K562 (cell line): ENCODE data around the gene NUP98. TPM values are rescaled to one million over a fixed set of nuclear protein-coding genes. Genes with fewer than 3 reads are reported as not detected.

ENCODE experiments used
- CC2D1A ChIP-seq: fragments of 450-650 bp; IDR thresholded peaks from 2 replicates; pipeline ENCODE4 v1.6.1; 2017; ENCODE audit warnings: mild to moderate bottlenecking
- CXXC5 ChIP-seq: fragments of 250-450 bp; sonication (Bioruptor Pico); IDR thresholded peaks from 2 replicates; pipeline ENCODE4 v1.8.0; 2022; ENCODE audit warnings: inconsistent platforms, mild to moderate bottlenecking, moderate library complexity
- DACH1 ChIP-seq: fragments of 450-650 bp; IDR thresholded peaks from 2 replicates; pipeline ENCODE4 v1.6.1; 2018; ENCODE audit not compliant: partially characterized antibody
- HOMEZ ChIP-seq: fragments of 250-450 bp; sonication (Bioruptor Pico); IDR thresholded peaks from 2 replicates; pipeline ENCODE4 v1.4.0; 2020; ENCODE audit warnings: mild to moderate bottlenecking, moderate library complexity
- MAFG ChIP-seq: fragments of 450-650 bp; conservative IDR thresholded peaks from 2 replicates; pipeline ENCODE4 v1.6.1; 2016; ENCODE audit warnings: missing genetic modification characterization, missing compliant biosample characterization
- POLR3A ChIP-seq: IDR thresholded peaks from 2 replicates; pipeline ENCODE4 v1.6.1; 2011; ENCODE audit warnings: borderline replicate concordance, mild to moderate bottlenecking, moderate library complexity; ENCODE audit not compliant: insufficient read length, insufficient read depth; ENCODE audit errors: extremely low read depth
- ZBTB11 ChIP-seq, 3 experiments: fragments of 200-800 bp in 1 of 3; fragments of 250-450 bp in 1 of 3; fragments of 450-650 bp in 1 of 3; sonication (Bioruptor Pico) in 1 of 3; sonication (Bioruptor generic) in 1 of 3; formaldehyde crosslinking in 1 of 3; IDR thresholded peaks; 2 replicates each; pipeline versions ENCODE4 v1.6.1 to v1.8.0; 2016 to 2022; ENCODE audit warnings: mild to moderate bottlenecking in 2 of 3, missing genetic modification characterization in 2 of 3, missing compliant biosample characterization in 1 of 3, moderate library complexity in 1 of 3
- ZNF212 ChIP-seq: fragments of 450-650 bp; formaldehyde crosslinking; IDR thresholded peaks from 2 replicates; pipeline ENCODE4 v1.4.0; 2020; ENCODE audit warnings: mild to moderate bottlenecking
- ZNF354B ChIP-seq: fragments of 250-450 bp; sonication (Bioruptor Pico); IDR thresholded peaks from 2 replicates; pipeline ENCODE4 v1.4.0; 2020
- ZNF707 ChIP-seq: fragments of 250-450 bp; sonication (Bioruptor Pico); conservative IDR thresholded peaks from 2 replicates; pipeline ENCODE4 v1.8.0; 2022; ENCODE audit warnings: inconsistent platforms, mild to moderate bottlenecking, moderate library complexity
- polyA plus RNA-seq, 8 experiments: library from polyadenylated mRNA; depleted of rRNA in 4 of 8; stranded (reverse) in 5 of 8; unstranded in 3 of 8; fragments of >200 nt; fragmentation: Nextera tagmentation in 2 of 8; fragmentation: Illumina TruSeq in 1 of 8; extraction: Ambion mirVana in 2 of 8; extraction: Trizol in 1 of 8; gene quantifications; 2 replicates each; pipeline versions ENCODE4 v1.2.1 to v1.2.3, GENCODE V29; 2011 to 2014; ENCODE audit warnings: inconsistent platforms in 1 of 8, missing spikeins in 1 of 8
- total RNA-seq, 7 experiments: library from RNA; depleted of rRNA in 6 of 7; stranded (reverse); fragments of >200 nt in 6 of 7; fragmentation: Illumina TruSeq in 2 of 7; extraction: Trizol in 2 of 7; gene quantifications; 2 replicates each; pipeline versions ENCODE4 v1.2.1 to v1.2.3, GENCODE V29; 2011 to 2021; ENCODE audit warnings: low replicate concordance in 1 of 7
- TF ChIP-seq, protein P1 (sequence below): sonication (generic); formaldehyde crosslinking; IDR thresholded peaks from 2 replicates; pipeline ENCODE4 v1.4.0; 2020; ENCODE audit warnings: mild to moderate bottlenecking, missing genetic modification reagents
- TF ChIP-seq, protein P2 (sequence below): sonication (generic); formaldehyde crosslinking; IDR thresholded peaks from 2 replicates; pipeline ENCODE4 v1.8.0; 2022; ENCODE audit warnings: missing genetic modification reagents, mild to moderate bottlenecking, borderline replicate concordance

The NUP98 gene
- total and polyA plus RNA-seq, 9 of the 15 experiments (the other 6 are each of a cell fraction or from before 2014, with no cell fraction given): 45.1 to 196 (median 130) TPM

- TF ChIP-seq, protein P1, sequence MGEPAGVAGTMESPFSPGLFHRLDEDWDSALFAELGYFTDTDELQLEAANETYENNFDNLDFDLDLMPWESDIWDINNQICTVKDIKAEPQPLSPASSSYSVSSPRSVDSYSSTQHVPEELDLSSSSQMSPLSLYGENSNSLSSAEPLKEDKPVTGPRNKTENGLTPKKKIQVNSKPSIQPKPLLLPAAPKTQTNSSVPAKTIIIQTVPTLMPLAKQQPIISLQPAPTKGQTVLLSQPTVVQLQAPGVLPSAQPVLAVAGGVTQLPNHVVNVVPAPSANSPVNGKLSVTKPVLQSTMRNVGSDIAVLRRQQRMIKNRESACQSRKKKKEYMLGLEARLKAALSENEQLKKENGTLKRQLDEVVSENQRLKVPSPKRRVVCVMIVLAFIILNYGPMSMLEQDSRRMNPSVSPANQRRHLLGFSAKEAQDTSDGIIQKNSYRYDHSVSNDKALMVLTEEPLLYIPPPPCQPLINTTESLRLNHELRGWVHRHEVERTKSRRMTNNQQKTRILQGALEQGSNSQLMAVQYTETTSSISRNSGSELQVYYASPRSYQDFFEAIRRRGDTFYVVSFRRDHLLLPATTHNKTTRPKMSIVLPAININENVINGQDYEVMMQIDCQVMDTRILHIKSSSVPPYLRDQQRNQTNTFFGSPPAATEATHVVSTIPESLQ (CRISPR knock-in tag): no peak
- TF ChIP-seq ZNF212 (no peak), POLR3A (no peak), MAFG (no peak), DACH1 (no peak), ZNF707 (CRISPR knock-in tag) (no peak), HOMEZ (CRISPR knock-in tag) (no peak), ZBTB11 (CRISPR knock-in tag; IDR thresholded peaks at IDR 0.05) (no peak), CC2D1A (peak; percentile 100), CXXC5 (peak; percentile 76), ZNF354B (CRISPR knock-in tag) (no peak)
- TF ChIP-seq, protein P2, sequence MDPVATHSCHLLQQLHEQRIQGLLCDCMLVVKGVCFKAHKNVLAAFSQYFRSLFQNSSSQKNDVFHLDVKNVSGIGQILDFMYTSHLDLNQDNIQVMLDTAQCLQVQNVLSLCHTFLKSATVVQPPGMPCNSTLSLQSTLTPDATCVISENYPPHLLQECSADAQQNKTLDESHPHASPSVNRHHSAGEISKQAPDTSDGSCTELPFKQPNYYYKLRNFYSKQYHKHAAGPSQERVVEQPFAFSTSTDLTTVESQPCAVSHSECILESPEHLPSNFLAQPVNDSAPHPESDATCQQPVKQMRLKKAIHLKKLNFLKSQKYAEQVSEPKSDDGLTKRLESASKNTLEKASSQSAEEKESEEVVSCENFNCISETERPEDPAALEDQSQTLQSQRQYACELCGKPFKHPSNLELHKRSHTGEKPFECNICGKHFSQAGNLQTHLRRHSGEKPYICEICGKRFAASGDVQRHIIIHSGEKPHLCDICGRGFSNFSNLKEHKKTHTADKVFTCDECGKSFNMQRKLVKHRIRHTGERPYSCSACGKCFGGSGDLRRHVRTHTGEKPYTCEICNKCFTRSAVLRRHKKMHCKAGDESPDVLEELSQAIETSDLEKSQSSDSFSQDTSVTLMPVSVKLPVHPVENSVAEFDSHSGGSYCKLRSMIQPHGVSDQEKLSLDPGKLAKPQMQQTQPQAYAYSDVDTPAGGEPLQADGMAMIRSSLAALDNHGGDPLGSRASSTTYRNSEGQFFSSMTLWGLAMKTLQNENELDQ (CRISPR knock-in tag): peak; percentile 63; the same call in 1 of the 2 replicates
Observed at GRCh38 chr11:3642071-3642951, 155.0 kb downstream of the NUP98 start (continued).
